Activated naive CD4-positive, alpha-beta T cell treated with Interleukin-2 at 50 U/mL for 16 hours (primary cell): ENCODE measurements around the gene RNGTT.
"Not testable (repeated sequence)": the region's sequence is repeated elsewhere in the genome, so short reads cannot be mapped to it uniquely, and the experiment has no call there.

ENCODE experiments used
- DNase-seq: peaks from one replicate; pipeline ENCODE4 v3.0.0-alpha.2; 2020

Gene RNGTT

DNA sequence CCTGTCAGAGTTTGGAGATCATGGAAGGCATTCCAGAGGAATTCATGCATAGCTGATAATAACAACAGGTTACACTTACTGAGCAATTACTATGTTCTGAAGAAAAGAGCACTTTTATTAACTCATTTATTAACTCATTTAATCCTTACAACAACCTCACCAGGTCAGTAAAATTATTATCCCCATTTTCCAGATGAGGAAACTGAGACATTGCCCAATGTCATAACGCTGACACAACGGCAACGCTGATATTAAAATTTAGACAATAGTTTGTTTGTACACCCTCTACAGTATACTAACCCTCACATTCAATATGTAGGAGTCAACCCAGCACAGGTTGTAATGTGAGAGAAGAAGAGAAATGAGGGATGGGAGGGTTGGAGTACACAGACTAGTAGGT, 105.0 kb downstream of the RNGTT start:
- DNase-seq: no peak

DNA sequence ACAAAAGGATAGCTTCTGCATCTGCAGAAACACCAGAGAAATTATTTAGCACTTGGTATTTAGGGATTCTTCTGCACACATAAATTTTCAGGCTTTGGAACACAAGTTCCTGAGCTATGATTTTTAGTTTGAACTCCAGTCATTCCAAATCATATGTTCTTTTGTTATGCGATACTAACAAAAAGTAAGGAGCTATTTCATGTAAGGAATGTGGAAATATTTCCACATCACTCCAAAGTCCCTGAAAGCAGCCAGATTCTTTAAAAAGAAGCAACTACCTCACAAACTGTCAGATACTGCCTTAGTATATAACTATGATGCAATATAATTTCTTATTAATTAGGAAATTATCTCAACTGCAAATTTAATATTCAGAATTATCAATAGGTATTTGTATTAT, 106.9 kb downstream of the RNGTT start:
- no peak for DNase-seq

DNA sequence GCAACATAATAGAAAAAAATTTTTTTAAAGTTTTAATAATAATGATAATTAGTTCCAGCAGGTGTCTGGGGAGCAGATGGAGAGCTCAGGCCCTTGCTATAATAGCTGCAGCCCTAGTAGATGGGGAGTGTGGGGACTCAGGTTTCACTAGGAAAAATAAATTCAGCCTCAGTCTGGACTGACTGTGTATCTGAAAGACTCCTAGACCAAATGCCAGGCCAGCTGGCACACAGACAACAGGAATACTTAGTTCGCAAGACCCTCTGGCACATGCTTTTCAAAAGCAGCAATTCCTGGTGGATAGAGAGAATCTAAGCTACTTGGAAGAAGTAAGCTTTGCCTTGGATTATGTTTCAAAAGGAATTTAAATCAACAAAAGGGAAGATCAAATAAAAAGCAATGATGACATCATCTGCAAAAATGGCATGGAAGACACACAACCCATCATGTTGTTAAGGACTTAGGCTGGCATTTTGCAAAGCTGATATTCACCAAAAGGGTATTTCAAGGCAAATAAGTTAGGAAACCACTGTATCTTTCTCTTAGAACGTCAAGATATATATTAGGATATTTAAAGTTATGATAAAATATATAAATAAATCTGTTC, 107.8 kb downstream of the RNGTT start:
- no peak for DNase-seq

DNA sequence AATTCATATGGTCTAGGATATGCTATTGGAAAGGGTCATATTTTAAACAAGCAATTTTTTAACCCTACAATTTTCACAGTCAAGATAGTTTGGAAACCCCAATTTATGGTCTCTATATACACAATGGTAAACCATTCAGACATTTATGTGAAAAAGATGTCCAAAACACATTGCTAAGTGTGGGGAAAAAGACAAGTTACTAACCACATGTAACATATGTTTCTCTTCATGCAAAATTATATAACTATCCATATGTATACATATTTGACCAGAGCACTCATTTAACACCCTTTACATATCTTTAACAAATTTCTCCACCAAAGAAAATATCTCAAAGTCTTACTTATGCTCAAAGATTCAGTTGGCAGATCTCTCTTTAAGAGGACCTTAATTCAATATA, 110.6 kb downstream of the RNGTT start:
- no peak for DNase-seq

DNA sequence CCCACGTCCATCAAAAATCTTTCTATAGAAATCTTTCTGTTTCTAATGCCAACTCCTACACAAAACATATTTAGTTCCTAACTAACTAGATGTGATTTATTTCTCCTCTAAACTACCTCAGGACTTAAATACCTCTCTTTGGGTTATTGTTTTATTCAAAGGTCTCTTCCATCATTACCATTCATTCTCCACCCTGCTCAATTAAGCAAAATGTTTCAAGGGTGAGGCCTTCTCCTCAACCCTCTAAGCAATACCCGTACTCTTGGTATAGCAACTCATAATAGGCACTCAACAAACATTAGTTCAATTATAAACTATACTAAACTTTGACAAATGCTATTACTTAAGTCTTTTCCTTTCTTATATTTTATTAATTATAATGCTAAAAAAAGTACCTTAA, 111.4 kb downstream of the RNGTT start:
- DNase-seq: no peak

DNA sequence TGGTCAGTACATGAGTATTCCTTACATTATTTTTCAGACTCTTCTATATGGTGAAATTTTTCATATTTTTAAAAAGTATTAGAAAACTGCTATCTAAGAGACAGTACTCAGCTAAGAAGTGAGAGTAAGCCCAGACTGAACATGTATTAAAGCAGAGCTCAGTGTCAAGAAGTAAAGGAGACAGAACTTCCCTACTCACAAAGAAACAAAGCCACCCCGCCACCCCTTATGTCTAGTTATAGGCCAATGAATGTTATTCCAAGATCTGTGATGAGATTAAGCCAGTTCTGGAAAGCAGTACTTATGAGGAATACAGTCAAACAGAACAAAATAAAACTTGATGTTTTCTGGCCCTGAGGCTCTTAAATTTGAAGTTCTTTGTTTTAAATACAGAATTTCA, 114.5 kb downstream of the RNGTT start:
- DNase-seq: no peak

DNA sequence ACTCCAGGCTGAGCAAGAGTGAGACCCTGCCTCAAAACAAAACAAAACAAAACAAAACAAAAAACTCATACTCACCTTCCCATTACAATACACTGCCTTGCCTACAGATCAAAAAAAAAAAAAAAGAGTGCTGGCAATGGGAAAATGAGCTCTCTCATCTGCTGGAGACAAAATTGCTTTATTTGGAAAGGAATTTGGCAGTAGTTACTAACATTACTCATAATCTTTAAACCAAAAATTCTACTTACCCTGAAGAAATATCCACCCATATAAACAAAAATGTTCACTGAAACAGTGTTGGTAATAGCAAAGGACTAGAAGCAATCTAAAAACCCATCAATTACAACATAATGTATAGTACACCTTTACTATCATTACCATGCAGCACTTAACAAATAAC, 120.4 kb downstream of the RNGTT start:
- DNase-seq: no peak

DNA sequence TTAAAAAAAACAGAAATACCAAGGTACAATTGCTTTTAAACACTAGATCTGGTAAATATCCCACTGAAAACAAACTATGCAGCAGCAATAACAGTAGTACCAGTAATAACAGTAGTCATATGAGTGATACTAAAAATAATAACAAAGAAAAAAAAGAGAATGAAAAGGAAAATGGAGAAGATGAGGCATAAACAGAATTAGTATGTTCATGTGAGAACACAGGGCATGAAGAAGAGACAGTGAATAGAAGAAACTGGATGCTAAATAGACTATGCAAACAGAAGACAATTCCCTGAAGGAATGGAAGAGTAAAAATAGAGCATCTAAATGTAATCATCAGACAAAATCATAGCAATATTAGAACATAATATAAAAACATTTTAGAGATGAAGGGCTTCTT, 121.1 kb downstream of the RNGTT start:
- DNase-seq: no peak

DNA sequence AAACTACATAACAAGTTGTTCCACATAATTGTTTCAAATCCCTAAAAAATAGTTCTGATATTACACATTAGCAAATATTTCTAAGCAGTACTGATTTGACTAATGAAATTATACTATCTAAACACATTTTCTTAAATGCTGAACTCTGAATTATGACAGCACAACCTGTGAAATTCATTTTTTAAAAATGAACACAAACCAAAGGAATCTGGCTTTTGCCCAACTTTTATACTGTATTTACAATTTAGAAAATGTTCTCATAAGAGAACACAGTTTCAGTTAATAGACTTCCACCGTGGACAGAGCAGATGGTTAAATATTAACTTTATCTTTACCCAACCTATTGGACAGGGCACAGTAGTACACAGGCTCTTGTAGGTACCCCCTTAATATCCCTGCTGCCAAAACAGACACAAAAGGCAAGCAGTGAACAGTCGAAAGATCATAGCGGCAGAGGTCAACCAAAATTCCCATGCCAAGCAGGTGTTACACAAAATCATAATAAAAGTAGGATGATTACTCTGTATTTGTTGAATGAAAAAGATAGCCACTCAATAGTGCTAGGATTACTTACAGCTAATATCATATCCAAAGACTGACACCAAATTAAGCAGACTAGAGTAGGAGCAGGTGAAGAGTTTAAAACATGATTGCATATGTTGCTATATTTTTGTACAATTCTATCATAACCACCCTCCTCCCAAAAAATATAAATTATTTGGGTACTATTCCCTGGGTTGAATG, 122.5 kb downstream of the RNGTT start:
- DNase-seq: no peak

DNA sequence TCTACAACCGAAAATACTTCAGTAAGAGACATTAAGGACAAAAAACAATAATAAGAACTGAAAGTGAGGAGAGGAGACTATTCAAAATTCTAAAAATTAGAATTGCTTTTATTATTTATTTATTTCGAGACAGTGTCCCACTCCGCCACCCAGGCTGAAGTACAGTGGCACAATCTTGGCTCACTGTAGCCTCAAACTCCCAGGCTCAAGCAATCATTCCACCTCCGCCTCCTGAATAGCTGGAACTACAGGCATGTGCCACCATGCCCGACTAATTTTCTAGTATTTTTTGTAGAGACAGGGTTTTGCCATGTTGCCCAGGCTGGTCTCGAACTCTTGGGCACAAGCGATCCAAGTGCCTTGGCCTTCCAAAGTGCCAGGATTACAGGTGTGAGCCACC, 123.1 kb downstream of the RNGTT start:
- no peak for DNase-seq

DNA sequence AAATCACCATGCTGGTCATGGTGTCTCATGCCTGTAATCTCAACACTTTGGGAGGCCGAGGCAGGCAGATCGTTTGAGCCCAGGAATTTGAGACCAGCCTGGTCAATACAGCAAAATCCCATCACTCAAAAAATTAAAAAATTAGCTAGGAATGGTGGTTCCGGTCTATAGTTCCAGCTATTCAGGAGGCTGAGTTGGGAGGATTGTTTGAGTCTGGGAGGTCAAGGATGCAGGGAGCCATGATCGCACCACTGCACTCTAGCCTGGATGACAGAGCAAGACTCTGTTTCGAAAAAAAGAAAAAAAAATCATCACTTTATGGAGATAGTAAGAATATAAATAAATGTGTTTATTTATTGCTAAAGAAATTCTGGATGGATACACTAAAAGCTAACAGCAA, 124.1 kb downstream of the RNGTT start:
- DNase-seq: no peak

DNA sequence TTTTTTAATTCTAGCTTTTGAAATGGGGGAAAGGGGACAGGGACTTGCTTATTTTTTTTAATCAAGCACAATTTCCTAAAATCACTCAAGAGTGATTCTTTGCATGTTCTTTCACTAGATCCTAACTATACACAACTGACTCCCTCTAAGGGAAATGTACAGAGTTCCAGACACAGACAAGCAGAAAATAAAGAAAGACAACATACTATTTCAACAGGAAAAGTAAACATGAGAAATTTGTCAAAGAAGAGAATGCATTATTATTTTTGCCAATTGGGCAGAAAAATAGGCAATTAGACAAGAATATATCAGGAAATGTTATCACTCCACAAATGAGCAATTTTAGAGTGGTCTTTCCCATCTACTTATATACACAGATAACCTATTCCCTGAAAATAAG, 128.2 kb downstream of the RNGTT start:
- DNase-seq: no peak

DNA sequence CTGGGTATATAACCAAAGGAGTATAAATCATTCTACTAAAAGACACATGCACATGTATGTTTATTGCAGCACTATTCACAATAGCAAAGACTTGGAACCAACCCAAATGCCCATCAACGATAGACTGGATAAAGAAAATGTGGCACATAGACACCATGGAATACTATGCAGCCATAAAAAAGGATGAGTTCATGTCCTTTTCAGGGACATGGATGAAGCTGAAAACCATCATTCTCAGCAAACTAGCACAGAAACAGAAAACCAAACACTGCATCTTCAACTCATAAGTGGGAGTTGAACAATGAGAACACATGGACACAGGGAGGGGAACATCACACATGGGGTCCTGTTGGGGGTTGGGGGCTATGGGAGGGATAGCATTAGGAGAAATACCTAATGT, 130.3 kb downstream of the RNGTT start:
- DNase-seq: not testable (repeated sequence)

DNA sequence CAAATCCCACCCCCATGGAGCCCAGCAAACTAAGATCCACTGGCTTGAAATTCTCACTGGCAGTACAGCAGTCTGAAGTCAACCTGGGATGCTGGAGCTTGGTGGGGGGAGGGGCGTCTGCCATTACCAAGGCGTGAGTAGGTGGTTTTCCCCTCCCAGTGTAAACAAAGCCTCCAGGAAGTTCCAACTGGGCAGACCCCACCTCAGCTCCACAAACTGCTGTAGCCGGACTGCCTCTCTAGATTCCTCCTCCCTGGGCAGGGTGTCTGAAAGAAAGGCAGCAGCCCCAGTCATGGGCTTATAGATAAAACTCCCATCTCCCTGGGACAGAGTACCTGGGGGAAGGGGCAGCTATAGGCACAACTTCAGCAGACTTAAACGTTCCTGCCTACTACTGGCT, 135.8 kb downstream of the RNGTT start:
- not testable (repeated sequence) for DNase-seq

DNA sequence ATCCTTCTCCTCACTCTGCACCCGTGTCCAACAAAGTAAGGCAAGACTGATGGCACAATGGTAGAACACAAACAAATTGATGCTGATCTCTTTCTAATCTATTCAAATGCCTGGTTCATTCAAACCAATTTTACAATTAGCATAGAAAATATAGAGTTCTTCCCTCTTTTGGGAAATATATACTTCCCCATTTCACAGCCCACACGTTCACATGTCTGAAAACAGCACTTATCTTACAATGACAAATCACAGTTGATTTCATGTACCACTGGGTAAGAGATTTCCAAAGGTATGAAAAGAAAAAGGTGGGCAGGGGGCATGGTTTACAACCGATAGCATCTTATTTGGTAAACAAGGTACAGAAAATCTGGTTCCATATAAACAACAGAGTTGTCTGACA, 137.6 kb downstream of the RNGTT start:
- no peak for DNase-seq

DNA sequence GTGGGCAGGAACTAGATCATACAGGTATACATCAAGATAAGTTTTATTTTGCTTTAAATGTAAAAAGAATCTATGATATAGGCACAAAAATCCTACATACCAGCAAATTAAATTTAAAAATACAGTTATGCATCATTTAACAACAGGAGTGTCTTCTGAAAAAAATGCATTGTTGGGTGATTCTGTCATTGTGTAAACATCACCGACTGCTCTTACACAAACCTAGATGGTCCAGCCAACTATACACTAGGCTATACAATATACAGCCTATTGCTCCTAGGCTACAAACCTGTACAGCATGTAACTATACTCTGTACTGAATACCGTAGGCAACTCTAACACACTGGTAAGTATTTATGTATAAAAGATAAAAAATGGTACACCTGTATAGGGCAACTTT, 139.4 kb downstream of the RNGTT start:
- no peak for DNase-seq

DNA sequence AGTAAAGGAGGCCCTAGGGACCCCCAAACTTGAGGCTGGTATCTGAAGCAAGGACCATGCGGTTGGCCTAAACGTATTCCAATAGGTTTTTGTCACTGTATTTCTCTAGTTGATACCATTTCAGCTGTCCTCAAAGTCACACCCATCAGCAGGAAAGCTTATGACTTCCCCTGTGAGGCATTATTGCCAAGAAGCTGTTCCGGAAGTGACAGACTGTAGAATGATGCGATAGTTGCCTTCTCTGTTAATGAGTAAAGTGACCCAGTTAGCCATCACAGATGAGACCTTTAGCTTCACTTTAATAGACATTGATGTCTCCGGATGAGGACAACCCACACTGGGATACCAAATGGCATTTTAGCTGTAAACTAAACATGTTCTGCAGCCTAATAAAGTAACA, 147.9 kb downstream of the RNGTT start:
- DNase-seq: no peak

DNA sequence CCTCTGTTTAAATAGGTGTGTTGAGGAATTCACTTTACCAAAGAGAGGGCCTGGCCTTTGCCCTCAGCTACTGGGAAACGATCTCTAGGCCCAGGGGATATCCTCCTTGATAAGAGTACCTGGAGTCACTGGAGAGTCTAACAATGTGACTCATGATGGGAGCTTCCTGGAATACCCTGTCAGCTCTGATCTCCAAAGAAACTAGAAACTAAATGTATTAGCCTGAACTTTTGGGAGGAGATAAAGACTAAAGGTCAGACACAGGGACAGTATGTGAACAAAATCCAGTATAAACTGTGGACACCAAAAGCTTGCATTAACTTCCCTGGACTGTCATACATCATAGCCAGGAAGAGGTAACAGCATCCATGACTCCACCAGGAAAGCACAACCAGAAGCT, 148.5 kb downstream of the RNGTT start:
- DNase-seq: no peak

DNA sequence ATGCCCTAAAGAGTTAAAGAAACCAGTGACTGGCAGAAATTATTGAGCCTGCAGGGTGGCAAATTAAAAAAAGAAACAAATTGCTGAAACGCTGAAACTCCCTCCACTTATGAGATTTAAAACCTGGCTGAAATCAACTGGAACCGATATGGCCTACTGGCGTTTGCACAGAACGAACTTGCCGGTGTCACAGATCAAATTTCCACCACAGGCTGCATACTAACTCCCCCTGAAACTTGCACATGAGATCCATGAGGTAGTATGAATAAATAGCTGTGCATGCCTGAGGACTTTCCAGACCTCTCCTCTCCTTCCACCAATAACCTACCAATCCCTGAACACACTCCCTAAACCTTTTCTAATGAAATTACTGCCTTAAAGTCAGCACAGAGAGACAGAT, 150.4 kb downstream of the RNGTT start:
- no peak for DNase-seq

DNA sequence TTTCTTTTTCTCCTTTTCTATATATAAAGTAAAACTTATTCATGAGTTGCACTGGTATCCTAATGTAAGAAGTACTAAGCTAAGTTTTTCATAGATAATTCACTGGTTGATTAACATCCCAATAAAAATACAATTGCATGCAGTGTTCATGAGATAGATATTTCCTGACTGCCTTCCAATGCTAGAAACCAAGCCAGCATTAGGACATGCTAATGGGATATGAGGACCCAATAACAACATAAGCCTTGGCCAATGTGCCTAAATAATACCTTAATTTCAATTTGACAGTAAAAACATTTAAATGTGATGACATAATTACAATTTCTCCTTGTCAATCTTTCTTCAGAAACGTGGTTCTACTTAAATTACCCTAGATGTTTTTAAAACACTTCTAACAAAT, 152.7 kb downstream of the RNGTT start:
- no peak for DNase-seq

DNA sequence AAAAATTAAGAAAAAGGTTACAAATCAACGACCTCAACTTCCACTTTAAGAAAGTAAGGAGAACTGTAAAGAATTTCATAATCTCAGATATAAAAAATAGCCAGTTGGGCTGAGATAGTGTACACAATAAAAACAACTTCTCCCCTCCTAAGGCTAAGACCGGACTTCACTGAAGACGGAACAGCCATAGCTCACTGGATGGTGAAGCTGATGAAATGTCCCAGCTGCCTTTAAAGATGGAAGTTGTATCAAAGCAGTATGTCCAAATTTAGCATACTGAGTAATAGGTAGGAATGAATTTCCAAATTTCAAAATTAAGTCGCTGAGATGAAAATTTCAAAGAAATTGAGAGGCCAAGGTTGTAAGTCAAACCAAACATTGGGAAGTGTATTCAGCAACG, 153.3 kb downstream of the RNGTT start:
- DNase-seq: no peak

DNA sequence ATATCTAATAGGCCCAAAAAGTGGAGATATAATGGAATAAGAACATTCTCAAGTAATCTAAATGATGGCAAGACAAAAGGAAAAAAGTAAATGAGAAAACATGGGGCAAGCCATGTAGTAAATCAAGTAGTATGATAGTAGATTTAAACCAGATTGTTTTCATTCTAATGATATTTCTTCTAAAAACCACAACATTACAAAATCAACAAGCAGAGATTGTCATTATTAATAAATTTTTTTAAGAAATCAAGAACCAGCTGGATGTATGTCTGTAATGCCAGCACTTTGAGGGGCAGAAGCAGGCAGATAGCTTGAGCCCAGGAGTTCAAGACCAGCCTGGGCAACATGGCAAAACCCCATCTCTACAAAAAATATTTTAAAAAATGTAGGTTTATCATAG, 155.0 kb downstream of the RNGTT start:
- DNase-seq: no peak

DNA sequence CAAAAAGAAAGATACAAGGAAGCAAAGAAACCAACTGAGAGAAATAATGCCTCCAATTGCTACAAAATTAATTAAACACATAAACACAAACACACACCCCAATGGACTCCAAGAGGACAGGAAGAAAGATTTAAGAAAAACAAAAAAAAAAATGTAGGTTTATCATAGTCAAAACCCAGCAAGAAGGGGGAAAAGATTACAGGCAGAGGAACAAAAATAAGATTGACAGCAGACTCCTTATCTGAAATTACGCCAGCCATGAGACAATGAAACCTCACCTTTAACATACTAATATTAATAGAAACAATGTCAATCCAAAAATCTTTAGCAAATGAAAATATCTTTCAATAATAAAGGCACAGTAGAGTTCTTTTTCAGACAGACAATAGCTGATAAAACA, 155.8 kb downstream of the RNGTT start:
- DNase-seq: no peak

DNA sequence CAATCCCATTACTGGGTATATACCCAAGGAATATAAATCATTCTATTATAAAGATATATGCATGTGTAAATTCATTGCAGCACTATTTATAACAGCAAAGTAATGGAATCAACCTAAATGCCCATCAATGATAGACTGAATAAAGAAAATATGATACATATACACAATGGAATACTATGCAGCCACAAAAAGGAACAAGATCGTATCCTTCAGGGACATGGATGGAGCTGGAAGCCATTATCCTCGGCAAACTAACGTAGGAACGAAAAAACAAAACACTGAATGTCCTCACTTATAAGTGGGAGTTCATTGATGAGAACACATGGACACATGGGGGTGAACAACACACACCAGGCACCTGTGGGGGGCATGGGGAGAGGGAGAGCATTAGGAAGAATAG, 156.7 kb downstream of the RNGTT start:
- no peak for DNase-seq

DNA sequence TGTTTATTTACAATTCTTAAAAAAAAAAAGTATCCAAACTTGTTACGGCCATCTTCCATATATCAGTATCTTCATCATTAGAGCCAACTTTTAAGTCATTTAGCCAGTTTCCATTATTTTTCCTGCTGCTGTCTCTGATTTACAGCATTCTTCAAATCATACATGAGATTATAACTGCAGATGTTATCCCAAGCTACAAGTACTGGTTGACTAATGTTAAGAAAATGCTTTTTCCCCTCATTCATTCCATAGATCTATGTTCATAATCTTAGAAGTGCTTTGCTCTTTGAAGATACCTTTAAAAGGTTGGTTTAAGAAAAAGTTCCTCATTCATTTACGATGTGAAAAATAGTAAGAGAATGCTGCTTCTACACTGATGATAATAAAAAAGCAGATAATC, 158.7 kb downstream of the RNGTT start:
- no peak for DNase-seq
